ENCODE data around the gene GLI3.
A peak's percentile ranks its signal among the peaks of the same experiment; 100 is the strongest.

Gene GLI3

DNA sequence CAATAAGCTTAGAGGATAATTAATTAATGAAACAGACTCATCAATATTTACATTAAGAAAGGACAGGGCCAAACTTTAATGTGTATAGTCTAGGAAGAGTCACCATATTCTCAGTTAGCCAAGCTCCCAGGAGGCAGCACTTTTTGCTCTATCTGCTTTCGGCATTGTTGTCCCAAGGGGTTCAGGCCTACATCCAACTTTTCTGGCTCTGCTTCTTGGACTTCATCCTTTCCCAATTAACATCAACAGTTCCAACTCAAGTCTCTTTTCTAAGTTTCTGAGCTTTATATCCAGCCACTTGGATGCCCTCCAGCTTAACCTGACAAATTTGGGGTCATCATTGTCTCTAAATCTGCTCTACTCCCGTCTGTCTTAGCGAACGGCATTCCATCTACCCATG is 42.8 kb downstream of the GLI3 start:
- TF ChIP-seq, protein P1, sequence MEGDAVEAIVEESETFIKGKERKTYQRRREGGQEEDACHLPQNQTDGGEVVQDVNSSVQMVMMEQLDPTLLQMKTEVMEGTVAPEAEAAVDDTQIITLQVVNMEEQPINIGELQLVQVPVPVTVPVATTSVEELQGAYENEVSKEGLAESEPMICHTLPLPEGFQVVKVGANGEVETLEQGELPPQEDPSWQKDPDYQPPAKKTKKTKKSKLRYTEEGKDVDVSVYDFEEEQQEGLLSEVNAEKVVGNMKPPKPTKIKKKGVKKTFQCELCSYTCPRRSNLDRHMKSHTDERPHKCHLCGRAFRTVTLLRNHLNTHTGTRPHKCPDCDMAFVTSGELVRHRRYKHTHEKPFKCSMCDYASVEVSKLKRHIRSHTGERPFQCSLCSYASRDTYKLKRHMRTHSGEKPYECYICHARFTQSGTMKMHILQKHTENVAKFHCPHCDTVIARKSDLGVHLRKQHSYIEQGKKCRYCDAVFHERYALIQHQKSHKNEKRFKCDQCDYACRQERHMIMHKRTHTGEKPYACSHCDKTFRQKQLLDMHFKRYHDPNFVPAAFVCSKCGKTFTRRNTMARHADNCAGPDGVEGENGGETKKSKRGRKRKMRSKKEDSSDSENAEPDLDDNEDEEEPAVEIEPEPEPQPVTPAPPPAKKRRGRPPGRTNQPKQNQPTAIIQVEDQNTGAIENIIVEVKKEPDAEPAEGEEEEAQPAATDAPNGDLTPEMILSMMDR (conservative IDR thresholded peaks at IDR 0.05; ENCODE audit: low read depth, low read length) = no peak
- H3K4me3 ChIP-seq (ENCODE audit: low read length) = no peak overlapping the region
- DNase-seq (ENCODE audit: low read depth) = no peak

DNA sequence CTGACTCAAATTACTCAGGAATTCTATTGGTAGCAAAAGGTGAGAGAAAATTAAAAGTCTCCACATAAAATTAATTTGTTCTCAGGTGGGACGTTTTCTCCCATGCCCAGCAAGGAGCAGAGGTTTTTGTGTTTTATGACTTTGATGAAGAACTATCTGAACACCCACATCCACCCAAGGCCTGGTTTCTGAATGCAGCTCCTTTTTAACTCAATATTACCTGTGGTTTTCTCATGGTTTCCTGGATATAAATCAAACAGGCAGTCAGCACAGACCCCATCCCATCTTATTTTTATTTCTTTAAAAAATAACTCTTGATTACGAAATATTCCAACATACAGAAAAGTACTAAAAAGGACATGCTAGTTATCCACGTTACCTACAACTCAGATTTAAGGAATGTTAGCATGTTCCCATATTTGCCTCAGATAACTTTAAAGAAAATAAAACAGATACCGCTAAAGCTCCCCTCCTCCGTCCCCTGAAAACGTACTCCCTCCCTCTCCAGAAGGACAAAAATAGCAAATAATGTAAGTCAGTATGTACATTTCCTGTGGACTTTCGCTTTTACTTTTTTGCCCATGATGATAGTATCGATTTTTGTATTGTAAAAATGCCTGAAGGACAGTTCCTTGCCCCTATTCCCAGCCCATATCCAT is 43.4 kb downstream of the GLI3 start:
- TF ChIP-seq, protein P1 (conservative IDR thresholded peaks at IDR 0.05; ENCODE audit: low read depth, low read length) = no peak

GRCh38 chr7:42192851-42193461 is 44.1 kb downstream of the GLI3 start:
- H3K4me3 ChIP-seq (ENCODE audit: low read length) = no peak overlapping the region
- no peak for DNase-seq (ENCODE audit: low read depth)
- TF ChIP-seq, protein P1 (conservative IDR thresholded peaks at IDR 0.05; ENCODE audit: low read depth, low read length) = no peak

More for the DNA sequence above, 43.4 kb downstream of the GLI3 start:
- DNase-seq (ENCODE audit: low read depth) = no peak
- no peak overlapping the region for H3K4me3 ChIP-seq (ENCODE audit: low read length)

DNA sequence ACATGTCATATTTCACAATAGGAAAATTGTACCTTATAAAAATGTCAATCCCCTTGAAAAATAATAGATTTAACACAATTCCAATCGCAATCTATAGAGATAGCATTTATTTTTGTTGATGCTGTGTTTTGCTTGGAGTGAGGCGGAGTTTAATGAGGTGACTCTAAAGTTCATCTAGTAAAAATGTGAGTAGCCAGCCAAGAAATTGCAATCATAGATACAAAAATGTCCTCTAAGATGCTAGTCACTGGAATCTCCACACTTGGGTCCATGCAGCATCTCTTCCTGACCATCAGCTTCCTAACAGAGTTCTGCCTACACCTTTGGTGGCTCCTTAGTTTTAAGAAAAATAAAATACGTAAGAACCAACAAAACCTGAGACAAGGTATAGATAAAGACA is 44.9 kb downstream of the GLI3 start:
- DNase-seq (ENCODE audit: low read depth) = no peak
- TF ChIP-seq, protein P1 (conservative IDR thresholded peaks at IDR 0.05; ENCODE audit: low read depth, low read length) = no peak
- H3K4me3 ChIP-seq (ENCODE audit: low read length) = no peak overlapping the region

- H3K4me3 ChIP-seq (ENCODE audit: low read length) = no peak overlapping the region
- TF ChIP-seq, protein P1 (conservative IDR thresholded peaks at IDR 0.05; ENCODE audit: low read depth, low read length) = no peak
- no peak for DNase-seq (ENCODE audit: low read depth)
Measured at GRCh38 chr7:42189535-42189934, 47.5 kb downstream of the GLI3 start.

DNA sequence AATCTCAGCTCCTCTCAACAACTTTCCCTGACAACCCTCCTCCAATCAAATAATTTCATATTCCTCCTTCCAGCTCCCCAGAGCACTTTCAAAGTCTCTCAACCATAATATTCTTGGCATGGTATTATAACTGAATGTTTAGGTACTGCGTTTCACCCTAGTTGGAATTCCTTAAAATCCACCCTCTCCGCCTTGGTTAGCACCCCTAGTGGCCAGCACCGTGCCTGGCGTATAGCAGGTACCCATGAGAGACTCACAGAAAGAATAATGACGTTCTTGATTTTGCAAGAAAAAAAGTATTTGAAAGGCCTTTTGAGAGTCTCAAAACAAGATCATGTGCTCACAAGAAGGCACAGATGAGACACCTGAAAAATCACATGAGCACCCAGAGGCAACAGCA is 50.9 kb downstream of the GLI3 start:
- TF ChIP-seq, protein P1 (conservative IDR thresholded peaks at IDR 0.05; ENCODE audit: low read depth, low read length) = peak; percentile 80

GRCh38 chr7:42185726-42186125 is 51.3 kb downstream of the GLI3 start:
- no peak overlapping the region for H3K4me3 ChIP-seq (ENCODE audit: low read length)
- TF ChIP-seq, protein P1 (conservative IDR thresholded peaks at IDR 0.05; ENCODE audit: low read depth, low read length) = no peak
- no peak for DNase-seq (ENCODE audit: low read depth)

More for the DNA sequence above, 50.9 kb downstream of the GLI3 start:
- no peak for DNase-seq (ENCODE audit: low read depth)
- no peak overlapping the region for H3K4me3 ChIP-seq (ENCODE audit: low read length)
